CD4-positive, alpha-beta T cell (primary cell): ENCODE results near the gene NDOR1. TPM values are rescaled to one million over a fixed set of nuclear protein-coding genes. Genes with fewer than 3 reads are reported as not detected.
"Not testable (repeated sequence)": the region's sequence is repeated elsewhere in the genome, so short reads cannot be mapped to it uniquely, and the experiment has no call there.

Experiments used
- ATAC-seq: fragments of 200-7000 bp; cut with Tn5 transposase; one replicate; pipeline ENCODE4 v1.10.0; 2022; ENCODE audit warnings: mild to moderate bottlenecking; ENCODE audit not compliant: poor library complexity
- CTCF ChIA-PET: fragments of 350-600 bp; sonication (Branson Sonifier 250); formaldehyde crosslinking; loops from one replicate; lab custom pipeline; 2021; ENCODE audit warnings: antibody characterized with exemption, inconsistent platforms; lab: Charles Lee
- POLR2A ChIA-PET: fragments of 350-600 bp; sonication (Branson Sonifier 250); formaldehyde crosslinking; loops from one replicate; lab custom pipeline; 2021; ENCODE audit warnings: antibody characterized with exemption, inconsistent platforms; lab: Charles Lee
- DNase-seq, 14 experiments: peaks; one replicate each; pipeline ENCODE4 v3.0.0-alpha.2; 2013 to 2020; ENCODE audit warnings: mixed read lengths in 2 of 14
- H3K27ac ChIP-seq, 2 donors: one replicate each; pipeline versions ENCODE4 v1.5.1 to v1.7.0; 2013; ENCODE audit warnings: low read length in 2 of 2, low read depth in 1 of 2, mild to moderate bottlenecking in 1 of 2
- H3K27me3 ChIP-seq, 2 experiments: 1 replicate in 1 of 2; 2 replicates in 1 of 2; pipeline versions ENCODE4 v1.6.1 to v1.7.0; 2013; ENCODE audit warnings: low read length in 2 of 2, control low read depth in 1 of 2, mild to moderate bottlenecking in 1 of 2, moderate library complexity in 1 of 2; ENCODE audit not compliant: insufficient read depth in 2 of 2, control insufficient read depth in 1 of 2
- H3K36me3 ChIP-seq: one replicate; pipeline ENCODE4 v1.6.1; 2013; ENCODE audit warnings: low read length, control low read depth; ENCODE audit not compliant: insufficient read depth
- H3K4me1 ChIP-seq: one replicate; pipeline ENCODE4 v1.6.1; 2013; ENCODE audit warnings: low read length, control low read depth; ENCODE audit not compliant: insufficient read depth
- H3K4me3 ChIP-seq: one replicate; pipeline ENCODE4 v1.5.1; 2013; ENCODE audit warnings: mild to moderate bottlenecking, low read length, moderate library complexity
- H3K9me3 ChIP-seq, 2 experiments: 1 replicate in 1 of 2; 2 replicates in 1 of 2; pipeline versions ENCODE4 v1.6.1 to v1.7.0; 2013; ENCODE audit warnings: low read length in 2 of 2, mild to moderate bottlenecking in 2 of 2, control low read depth in 1 of 2, moderate library complexity in 1 of 2; ENCODE audit not compliant: control insufficient read depth in 1 of 2, insufficient read depth in 1 of 2
- H3K27ac Mint-ChIP-seq: one replicate; pipeline ENCODE4 v1.8.0; 2020; ENCODE audit warnings: mixed read lengths
- H3K27me3 Mint-ChIP-seq: one replicate; pipeline ENCODE4 v1.8.0; 2021; ENCODE audit warnings: mixed read lengths
- H3K36me3 Mint-ChIP-seq: one replicate; pipeline ENCODE4 v1.8.0; 2021; ENCODE audit warnings: low read depth, mixed read lengths
- H3K4me1 Mint-ChIP-seq: one replicate; pipeline ENCODE4 v1.8.0; 2021; ENCODE audit warnings: low read depth, mixed read lengths
- H3K4me3 Mint-ChIP-seq: one replicate; pipeline ENCODE4 v1.8.0; 2020; ENCODE audit warnings: mild to moderate bottlenecking, mixed read lengths
- H3K9me3 Mint-ChIP-seq: one replicate; pipeline ENCODE4 v1.8.0; 2020; ENCODE audit warnings: mixed read lengths
- CTCF ChIP-seq: fragments of 200-600 bp; IDR thresholded peaks from one replicate; pipeline ENCODE4 v1.8.0; 2022; ENCODE audit warnings: antibody characterized with exemption, mild to moderate bottlenecking
- intact Hi-C, 2 experiments: fragments of 100-400 bp; cut with DNase I in 1 of 2; cut with micrococcal nuclease in 1 of 2; formaldehyde crosslinking; loops; one replicate each; pipeline versions ENCODE4 v1.15.1 to v1.9.0; 2023 to 2025; cut with DNase I, micrococcal nuclease
- total RNA-seq, 174 experiments: library from RNA in 2 of 174; stranded (reverse) in 2 of 174; gene quantifications; one replicate each; pipeline ENCODE4 v1.2.3 and lab custom pipeline; 2021 to 2026

The NDOR1 gene
- total RNA-seq, 2 experiments from 2014 or later: 22.8 to 25.3 TPM

DNA sequence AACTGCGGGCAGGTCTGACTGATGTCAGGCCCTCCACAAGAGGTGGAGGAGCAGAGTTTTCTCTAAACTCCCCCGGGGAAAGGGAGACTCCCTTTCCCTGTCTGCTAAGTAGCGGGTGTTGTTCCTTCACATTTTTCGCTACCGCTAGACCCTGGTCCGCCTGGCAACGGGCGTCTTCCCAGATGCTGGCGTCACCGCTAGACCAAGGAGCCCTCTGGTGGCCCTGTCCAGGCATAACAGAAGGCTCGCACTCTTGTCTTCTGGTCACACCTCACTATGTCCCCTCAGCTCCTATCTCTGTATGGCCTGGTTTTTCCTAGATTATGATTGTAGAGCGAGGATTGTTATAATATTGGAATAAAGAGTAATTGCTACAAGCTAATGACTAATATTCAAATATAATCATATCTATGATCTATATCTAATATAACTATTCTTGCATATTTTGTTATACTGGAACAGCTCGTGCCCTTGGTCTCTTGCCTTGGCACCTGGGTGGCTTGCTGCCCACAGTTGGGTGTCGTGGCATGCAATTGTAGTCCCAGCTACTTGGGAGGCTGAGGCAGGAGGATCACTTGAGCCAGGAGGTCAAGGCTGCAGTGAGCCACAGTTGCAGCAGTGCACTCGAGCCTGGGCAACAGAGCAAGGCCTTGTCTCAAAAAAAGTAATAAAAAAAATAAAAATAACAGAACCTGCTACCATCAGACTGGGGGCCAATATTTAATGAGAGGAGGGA, 56.8 kb downstream of the NDOR1 start:
- not testable (repeated sequence) for H3K27ac Mint-ChIP-seq, H3K4me1 Mint-ChIP-seq

GRCh38 chr9:137262909-137263285, 57.4 kb downstream of the NDOR1 start:
- Histone ChIP-seq H3K4me3 (no peak overlapping the region), H3K27me3 (no peaks in the 10 kb centered on the region), H3K9me3 (no peaks in the 10 kb centered on the region), H3K36me3 (peaks cover 45% of the 10 kb centered on the region), H3K27ac (no peak overlapping the region), H3K4me1 (no peaks in the 10 kb centered on the region)
- intact Hi-C loops: loop anchor here in 1 of 2 experiments (2.0 kb wide), 1 partner anchor 26 kb away; no protein-coding TSS in a partner anchor
- peaks cover 35% of the 10 kb centered on the region for H3K36me3 Mint-ChIP-seq
- ChIA-PET POLR2A (no interaction called here), CTCF (interaction anchor here (1.3 kb wide), 1 partner anchor 26 kb away, joined by 5 read pairs; no protein-coding TSS in a partner anchor)
- no peaks in the 10 kb centered on the region for H3K27me3 Mint-ChIP-seq
- H3K4me3 Mint-ChIP-seq: no peak overlapping the region
- DNase-seq: peak in 1 of 14 experiments; percentile 25
- no peaks in the 10 kb centered on the region for H3K4me1 Mint-ChIP-seq
- no peak overlapping the region for H3K27ac Mint-ChIP-seq
- H3K9me3 Mint-ChIP-seq: no peaks in the 10 kb centered on the region
- no peak for TF ChIP-seq CTCF
- no peak for ATAC-seq

More for the DNA sequence above, 56.8 kb downstream of the NDOR1 start:
- peak; percentile 45 for TF ChIP-seq CTCF
- H3K27me3 Mint-ChIP-seq, H3K9me3 ChIP-seq, H3K27me3 ChIP-seq, H3K4me1 ChIP-seq, H3K4me3 ChIP-seq, H3K4me3 Mint-ChIP-seq, ATAC-seq, POLR2A ChIA-PET, H3K9me3 Mint-ChIP-seq, H3K27ac ChIP-seq, DNase-seq: not testable (repeated sequence)
- intact Hi-C loops: loop anchor here in 1 of 2 experiments (2.0 kb wide), 1 partner anchor 26 kb away; no protein-coding TSS in a partner anchor
- peaks cover 45% of the 10 kb centered on the region for H3K36me3 ChIP-seq
- CTCF ChIA-PET: interaction anchor here (1.3 kb wide), 1 partner anchor 26 kb away, joined by 5 read pairs; no protein-coding TSS in a partner anchor
- H3K36me3 Mint-ChIP-seq: peaks cover 30% of the 10 kb centered on the region

DNA sequence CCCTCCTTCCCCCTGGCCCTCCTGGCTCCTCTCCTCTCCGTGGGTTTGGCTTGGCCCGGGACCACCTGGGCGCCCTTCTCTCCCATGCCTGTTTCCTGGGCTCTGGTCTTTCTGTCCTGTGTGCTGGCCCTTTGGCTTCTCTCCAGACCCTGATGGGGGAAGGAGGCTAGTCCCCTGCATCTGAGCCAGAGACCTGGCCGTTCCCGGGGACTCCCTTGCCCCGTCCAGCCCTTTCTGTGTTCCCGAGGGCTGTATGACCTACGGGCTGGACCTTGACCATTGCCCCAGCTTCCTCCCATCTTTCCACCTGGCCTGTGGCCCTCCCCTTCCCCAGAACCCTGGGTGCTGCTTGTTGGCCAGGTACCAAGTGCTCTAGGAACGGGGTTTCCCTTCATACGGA, 58.0 kb downstream of the NDOR1 start:
- Mint-ChIP-seq H3K36me3 (peaks cover 40% of the 10 kb centered on the region), H3K9me3 (no peaks in the 10 kb centered on the region), H3K4me1 (no peaks in the 10 kb centered on the region), H3K27ac (no peak overlapping the region), H3K27me3 (no peaks in the 10 kb centered on the region), H3K4me3 (no peak overlapping the region)
- H3K27ac ChIP-seq: no peak overlapping the region
- H3K4me3 ChIP-seq: no peak overlapping the region
- no peak for TF ChIP-seq CTCF
- ATAC-seq (no peak), DNase-seq (no peak)
- H3K9me3 ChIP-seq: no peaks in the 10 kb centered on the region
- peaks cover 44% of the 10 kb centered on the region for H3K36me3 ChIP-seq
- no peaks in the 10 kb centered on the region for H3K27me3 ChIP-seq
- CTCF ChIA-PET: no interaction called here
- no peaks in the 10 kb centered on the region for H3K4me1 ChIP-seq
- POLR2A ChIA-PET: no interaction called here
- intact Hi-C loops: loop anchor here in 1 of 2 experiments (2.0 kb wide), 1 partner anchor 27 kb away; no protein-coding TSS in a partner anchor
